ENCODE results near the gene COBLL1. TPM values are rescaled to one million over a fixed set of nuclear protein-coding genes. Genes with fewer than 3 reads are reported as not detected.

The COBLL1 gene
- total RNA-seq, 1 donor from 2014 or later = 28.2 TPM

- no peak overlapping the region for H3K27ac Mint-ChIP-seq
- H3K4me3 Mint-ChIP-seq = no peak overlapping the region
- H3K4me1 Mint-ChIP-seq (ENCODE audit: unreplicated experiment) = no peaks in the 10 kb centered on the region
- no peak for TF ChIP-seq CTCF (conservative IDR thresholded peaks at IDR 0.05)
- H3K36me3 Mint-ChIP-seq = peaks cover 15% of the 10 kb centered on the region
- DNase-seq (ENCODE audit: extremely low spot score, unreplicated experiment) = no peak
- no peaks in the 10 kb centered on the region for H3K27me3 Mint-ChIP-seq
- H3K9me3 Mint-ChIP-seq = peaks cover 5% of the 10 kb centered on the region
Measured at GRCh38 chr2:164681009-164681408, 160.6 kb downstream of the COBLL1 start.

- Mint-ChIP-seq H3K4me3 (no peak overlapping the region), H3K4me1 (ENCODE audit: unreplicated experiment) (no peaks in the 10 kb centered on the region), H3K9me3 (peaks cover 5% of the 10 kb centered on the region), H3K27ac (peak overlapping the region; percentile 14), H3K36me3 (peaks cover 15% of the 10 kb centered on the region), H3K27me3 (no peaks in the 10 kb centered on the region)
- no peak for DNase-seq (ENCODE audit: extremely low spot score, unreplicated experiment)
- no peak for TF ChIP-seq CTCF (conservative IDR thresholded peaks at IDR 0.05)
Measured at GRCh38 chr2:164678631-164679149, 162.9 kb downstream of the COBLL1 start.

GRCh38 chr2:164677733-164678132 lies 163.9 kb downstream of the COBLL1 start:
- TF ChIP-seq CTCF (conservative IDR thresholded peaks at IDR 0.05) = no peak
- no peak for DNase-seq (ENCODE audit: extremely low spot score, unreplicated experiment)
- Mint-ChIP-seq H3K4me1 (ENCODE audit: unreplicated experiment) (no peaks in the 10 kb centered on the region), H3K27me3 (no peaks in the 10 kb centered on the region), H3K4me3 (no peak overlapping the region), H3K9me3 (peaks cover 5% of the 10 kb centered on the region), H3K36me3 (peaks cover 15% of the 10 kb centered on the region), H3K27ac (no peak overlapping the region)

GRCh38 chr2:164677271-164677670 lies 164.4 kb downstream of the COBLL1 start:
- no peak overlapping the region for H3K4me3 Mint-ChIP-seq
- H3K9me3 Mint-ChIP-seq = peaks cover 5% of the 10 kb centered on the region
- peaks cover 15% of the 10 kb centered on the region for H3K36me3 Mint-ChIP-seq
- no peak for DNase-seq (ENCODE audit: extremely low spot score, unreplicated experiment)
- H3K27ac Mint-ChIP-seq = no peak overlapping the region
- no peaks in the 10 kb centered on the region for H3K27me3 Mint-ChIP-seq
- H3K4me1 Mint-ChIP-seq (ENCODE audit: unreplicated experiment) = no peaks in the 10 kb centered on the region
- TF ChIP-seq CTCF (conservative IDR thresholded peaks at IDR 0.05) = no peak

- H3K9me3 Mint-ChIP-seq = peaks cover 5% of the 10 kb centered on the region
- H3K36me3 Mint-ChIP-seq = peaks cover 9% of the 10 kb centered on the region
- DNase-seq (ENCODE audit: extremely low spot score, unreplicated experiment) = no peak
- no peak for TF ChIP-seq CTCF (conservative IDR thresholded peaks at IDR 0.05)
- no peaks in the 10 kb centered on the region for H3K4me1 Mint-ChIP-seq (ENCODE audit: unreplicated experiment)
- H3K4me3 Mint-ChIP-seq = no peak overlapping the region
- no peaks in the 10 kb centered on the region for H3K27me3 Mint-ChIP-seq
- H3K27ac Mint-ChIP-seq = no peak overlapping the region
Measured at GRCh38 chr2:164675687-164676086, 165.9 kb downstream of the COBLL1 start.

- Mint-ChIP-seq H3K9me3 (peaks cover 5% of the 10 kb centered on the region), H3K4me1 (ENCODE audit: unreplicated experiment) (no peaks in the 10 kb centered on the region), H3K4me3 (no peak overlapping the region), H3K27me3 (no peaks in the 10 kb centered on the region), H3K36me3 (peaks cover 9% of the 10 kb centered on the region), H3K27ac (no peak overlapping the region)
- no peak for TF ChIP-seq CTCF (conservative IDR thresholded peaks at IDR 0.05)
- no peak for DNase-seq (ENCODE audit: extremely low spot score, unreplicated experiment)
Measured at GRCh38 chr2:164675027-164675426, 166.6 kb downstream of the COBLL1 start.
